Upper lobe of left lung (tissue), 4 donors: ENCODE results near the gene PI16.

ENCODE experiments used
- EP300 ChIP-seq, 4 donors: sonication (generic); formaldehyde crosslinking; IDR thresholded peaks; one replicate each; pipeline ENCODE4 v1.5.1; 2017; ENCODE audit warnings: antibody characterized with exemption in 4 of 4, control low read depth in 2 of 4
- TF ChIP-seq, protein P1 (sequence below), 6 experiments: fragments of 450-650 bp in 4 of 6; fragments of 200-600 bp in 2 of 6; sonication (generic) in 2 of 6; IDR thresholded peaks; one replicate each; pipeline ENCODE4 v1.5.1; 2016 to 2019; ENCODE audit warnings: antibody characterized with exemption in 6 of 6

DNA sequence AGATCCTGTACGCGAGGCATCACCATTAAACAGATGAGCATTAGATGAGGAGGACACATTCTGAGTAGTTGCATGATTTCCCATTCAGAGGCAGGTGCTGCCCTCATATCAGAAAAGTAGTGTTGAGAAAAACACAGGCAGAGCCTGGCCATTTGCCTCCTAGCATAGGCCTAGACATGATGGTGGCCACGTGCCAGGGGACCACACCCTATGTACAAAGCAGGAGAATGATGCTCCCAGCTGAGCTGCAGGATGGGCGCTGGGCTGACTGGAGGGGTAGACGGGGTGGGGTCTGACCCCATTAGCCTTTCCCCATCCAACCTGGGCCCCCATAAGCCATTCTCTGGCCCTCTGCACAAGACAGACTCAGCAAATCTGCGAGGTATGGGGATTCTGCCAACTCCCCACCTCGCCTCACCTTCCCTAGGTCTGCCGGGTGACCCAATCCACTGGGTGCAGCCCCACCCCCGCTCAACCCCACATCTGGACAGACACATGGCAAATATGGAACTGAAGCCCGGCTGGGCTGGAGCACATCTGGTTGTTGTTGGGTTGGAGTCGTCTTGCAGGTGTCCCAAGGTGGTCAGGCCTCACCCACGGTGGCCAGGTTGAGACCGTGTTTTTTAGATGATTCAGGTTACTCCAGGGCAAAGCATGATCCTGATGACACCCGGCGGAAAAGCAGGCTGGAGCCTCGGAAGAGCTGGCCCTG lies 13.9 kb downstream of the PI16 start:
- TF ChIP-seq, protein P1, sequence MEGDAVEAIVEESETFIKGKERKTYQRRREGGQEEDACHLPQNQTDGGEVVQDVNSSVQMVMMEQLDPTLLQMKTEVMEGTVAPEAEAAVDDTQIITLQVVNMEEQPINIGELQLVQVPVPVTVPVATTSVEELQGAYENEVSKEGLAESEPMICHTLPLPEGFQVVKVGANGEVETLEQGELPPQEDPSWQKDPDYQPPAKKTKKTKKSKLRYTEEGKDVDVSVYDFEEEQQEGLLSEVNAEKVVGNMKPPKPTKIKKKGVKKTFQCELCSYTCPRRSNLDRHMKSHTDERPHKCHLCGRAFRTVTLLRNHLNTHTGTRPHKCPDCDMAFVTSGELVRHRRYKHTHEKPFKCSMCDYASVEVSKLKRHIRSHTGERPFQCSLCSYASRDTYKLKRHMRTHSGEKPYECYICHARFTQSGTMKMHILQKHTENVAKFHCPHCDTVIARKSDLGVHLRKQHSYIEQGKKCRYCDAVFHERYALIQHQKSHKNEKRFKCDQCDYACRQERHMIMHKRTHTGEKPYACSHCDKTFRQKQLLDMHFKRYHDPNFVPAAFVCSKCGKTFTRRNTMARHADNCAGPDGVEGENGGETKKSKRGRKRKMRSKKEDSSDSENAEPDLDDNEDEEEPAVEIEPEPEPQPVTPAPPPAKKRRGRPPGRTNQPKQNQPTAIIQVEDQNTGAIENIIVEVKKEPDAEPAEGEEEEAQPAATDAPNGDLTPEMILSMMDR (IDR thresholded peaks at IDR 0.05) = no peak
- TF ChIP-seq EP300 (IDR thresholded peaks at IDR 0.05) = no peak
